HCT116 (cell line): ENCODE results near the gene GCNT2. TPM values are rescaled to one million over a fixed set of nuclear protein-coding genes. Genes with fewer than 3 reads are reported as not detected.
"Not testable (repeated sequence)": the region's sequence is repeated elsewhere in the genome, so short reads cannot be mapped to it uniquely, and the experiment has no call there.

ENCODE experiments used
- ATAC-seq: fragments of 200-7000 bp; cut with Tn5 transposase; 2 replicates; pipeline ENCODE4 v1.9.1; 2020; ENCODE audit warnings: mild to moderate bottlenecking, moderate library complexity
- BruUV-seq: library from RNA; stranded (reverse); fragments of 400-500 nt; replicated peaks from 2 replicates; lab custom pipeline; 2021; lab: Mats Ljungman, UMichigan
- CTCF ChIA-PET: fragments of 300-600 bp; sonication (Branson Sonifier 250); formaldehyde crosslinking; loops from one replicate; lab custom pipeline; 2021; ENCODE audit warnings: antibody characterized with exemption; lab: Charles Lee
- POLR2A ChIA-PET: fragments of 300-600, 350-600 bp; sonication (Branson Sonifier 250); formaldehyde crosslinking; loops from one replicate; lab custom pipeline; 2021; ENCODE audit warnings: antibody characterized with exemption; lab: Charles Lee
- RAD21 ChIA-PET, 2 experiments: fragments of 300-600 bp; sonication (Branson Sonifier 250); formaldehyde crosslinking; loops; one replicate each; lab custom pipeline; 2023; ENCODE audit warnings: low total read pairs in 2 of 2; ENCODE audit not compliant: uncharacterized antibody in 2 of 2, unreplicated experiment in 2 of 2, low non-redundant PET in 1 of 2; lab: Charles Lee
- DNase-seq: peaks from one replicate; pipeline ENCODE4 v3.0.0-alpha.2; 2010; ENCODE audit warnings: low read depth, low spot score
- H2AFZ ChIP-seq: fragments of 200-600 bp; shearing (Covaris generic), sonication (generic); 2 replicates; pipeline ENCODE4 v1.6.1; 2017; ENCODE audit warnings: low read depth, mixed run types, mixed read lengths, antibody characterized with exemption, low read length; ENCODE audit not compliant: poor library complexity, severe bottlenecking
- H3K27ac ChIP-seq: 2 replicates; pipeline ENCODE4 v1.5.1; 2012; ENCODE audit warnings: low read depth, low read length
- H3K27me3 ChIP-seq: fragments of 200-600 bp; sonication (generic); 2 replicates; pipeline ENCODE4 v1.6.1; 2016; ENCODE audit warnings: mixed run types, low read length, mixed read lengths; ENCODE audit not compliant: insufficient read depth
- H3K36me3 ChIP-seq, 2 experiments: fragments of 200-500 bp in 1 of 2; fragments of 200-600 bp in 1 of 2; sonication (Bioruptor generic) in 1 of 2; sonication (generic) in 1 of 2; 2 replicates each; pipeline versions ENCODE4 v1.5.1 to v1.6.1; 2014 to 2016; ENCODE audit warnings: low read length in 2 of 2, inconsistent platforms in 1 of 2, mixed read lengths in 1 of 2, mixed run types in 1 of 2; ENCODE audit not compliant: insufficient read depth in 2 of 2, control insufficient read depth in 1 of 2
- H3K4me1 ChIP-seq, 2 experiments: fragments of 200-600 bp in 1 of 2; sonication (generic) in 1 of 2; 2 replicates each; pipeline versions ENCODE4 v1.5.1 to v1.6.1; 2012 to 2017; ENCODE audit warnings: low read length in 2 of 2, inconsistent platforms in 1 of 2, mild to moderate bottlenecking in 1 of 2, mixed read lengths in 1 of 2, mixed run types in 1 of 2, moderate library complexity in 1 of 2; ENCODE audit not compliant: insufficient read depth in 2 of 2, control insufficient read depth in 1 of 2
- H3K4me2 ChIP-seq: fragments of 200-600 bp; sonication (generic); 2 replicates; pipeline ENCODE4 v1.6.1; 2017; ENCODE audit warnings: mixed run types, low read length, mixed read lengths
- H3K4me3 ChIP-seq, 2 experiments: fragments of 200-600 bp in 1 of 2; sonication (generic) in 1 of 2; replicated peaks in 1 of 2; 2 replicates each; pipeline ENCODE4 v1.5.1; 2011 to 2016; ENCODE audit warnings: low read length in 2 of 2, control low read depth in 1 of 2, low read depth in 1 of 2, mild to moderate bottlenecking in 1 of 2, mixed read lengths in 1 of 2, mixed run types in 1 of 2
- H3K79me2 ChIP-seq: fragments of 200-600 bp; sonication (generic); 2 replicates; pipeline ENCODE4 v1.6.1; 2017; ENCODE audit warnings: mild to moderate bottlenecking, mixed run types, low read length, moderate library complexity, mixed read lengths; ENCODE audit not compliant: insufficient read depth
- H3K9ac ChIP-seq: fragments of 200-600 bp; sonication (generic); 2 replicates; pipeline ENCODE4 v1.6.1; 2016; ENCODE audit warnings: low read length, mixed read lengths
- H3K9me2 ChIP-seq: fragments of 200-600 bp; sonication (generic), shearing (Covaris generic); 2 replicates; pipeline ENCODE4 v1.6.1; 2017; ENCODE audit warnings: mixed run types, mild to moderate bottlenecking, moderate library complexity; ENCODE audit not compliant: insufficient read depth
- H3K9me3 ChIP-seq, 2 experiments: fragments of 200-500 bp in 1 of 2; fragments of 200-600 bp in 1 of 2; sonication (Bioruptor generic) in 1 of 2; sonication (generic) in 1 of 2; 2 replicates each; pipeline ENCODE4 v1.6.1; 2014 to 2017; ENCODE audit warnings: low read length in 2 of 2, mixed read lengths in 2 of 2, inconsistent platforms in 1 of 2, low read depth in 1 of 2, mild to moderate bottlenecking in 1 of 2, mixed run types in 1 of 2, moderate library complexity in 1 of 2; ENCODE audit not compliant: control insufficient read depth in 1 of 2, insufficient read depth in 1 of 2
- H4K20me1 ChIP-seq: fragments of 200-600 bp; sonication (generic), shearing (Covaris generic); 2 replicates; pipeline ENCODE4 v1.6.1; 2017; ENCODE audit warnings: mixed run types, mild to moderate bottlenecking, moderate library complexity; ENCODE audit not compliant: insufficient read depth
- CBX3 ChIP-seq: IDR thresholded peaks from 2 replicates; pipeline ENCODE4 v1.6.1; 2012; ENCODE audit warnings: low read depth
- CEBPB ChIP-seq: IDR thresholded peaks from 2 replicates; pipeline ENCODE4 v1.6.1; 2012; ENCODE audit warnings: low read depth
- EZH2 ChIP-seq: fragments of 200-600 bp; sonication (generic); IDR thresholded peaks from 2 replicates; pipeline ENCODE4 v1.6.1; 2017; ENCODE audit warnings: antibody characterized with exemption, mixed run types
- EZH2phosphoT487 ChIP-seq: fragments of 200-600 bp; IDR thresholded peaks from 2 replicates; pipeline ENCODE4 v1.6.1; 2018; ENCODE audit warnings: antibody characterized with exemption, borderline replicate concordance
- POLR2A ChIP-seq: IDR thresholded peaks from 2 replicates; pipeline ENCODE4 v1.7.0; 2011; ENCODE audit warnings: borderline replicate concordance; ENCODE audit not compliant: insufficient read depth, insufficient read length; ENCODE audit errors: extremely low read depth
- POLR2AphosphoS5 ChIP-seq: IDR thresholded peaks from 2 replicates; pipeline ENCODE4 v1.6.1; 2011; ENCODE audit warnings: mild to moderate bottlenecking, low read depth, low read length, moderate library complexity
- REST ChIP-seq: IDR thresholded peaks from 2 replicates; pipeline ENCODE4 v1.6.1; 2012; ENCODE audit warnings: low read depth
- SIN3A ChIP-seq: IDR thresholded peaks from 2 replicates; pipeline ENCODE4 v1.6.1; 2012; ENCODE audit warnings: low read depth
- SP1 ChIP-seq: IDR thresholded peaks from 2 replicates; pipeline ENCODE4 v1.6.1; 2012; ENCODE audit warnings: low read depth
- TCF7L2 ChIP-seq: IDR thresholded peaks from 2 replicates; pipeline ENCODE4 v1.7.0; 2011; ENCODE audit warnings: borderline replicate concordance, inconsistent platforms; ENCODE audit not compliant: insufficient read depth, insufficient read length; ENCODE audit errors: extremely low read depth
- ZFX ChIP-seq: fragments of 450-650 bp; IDR thresholded peaks from 2 replicates; pipeline ENCODE4 v1.6.1; 2017
- intact Hi-C: fragments of 100-400 bp; cut with micrococcal nuclease; formaldehyde crosslinking; loops from 2 replicates; pipeline ENCODE4 v1.10.0; 2022
- total RNA-seq: library from RNA; stranded (reverse); gene quantifications from one replicate; pipeline ENCODE4 v1.2.1, GENCODE V29; 2021; ENCODE audit not compliant: unreplicated experiment
- TF ChIP-seq, protein P1 (sequence below): IDR thresholded peaks from 2 replicates; pipeline ENCODE4 v1.6.1; 2012

Gene GCNT2
- total RNA-seq, 1 experiment from 2014 or later: 0.74 TPM

- TF ChIP-seq REST: no peak
- TF ChIP-seq POLR2AphosphoS5: no peak
- TF ChIP-seq CBX3: no peak
- no peak for TF ChIP-seq POLR2A
- no peak for TF ChIP-seq TCF7L2
- no peak for TF ChIP-seq ZFX
- TF ChIP-seq, all 23 proteins: peak for 0
These were observed 92.6 kb downstream of the GCNT2 start (continued) for GRCh38 chr6:10613723-10614122.

- Histone ChIP-seq H3K4me2 (no peak overlapping the region), H3K4me3 (no peak overlapping the region), H3K27me3 (no peaks in the 10 kb centered on the region), H3K9me3 (no peaks in the 10 kb centered on the region), H3K27ac (no peak overlapping the region), H3K9ac (no peak overlapping the region), H3K9me2 (no peaks in the 10 kb centered on the region), H2AFZ (no peak overlapping the region), H3K79me2 (no peaks in the 10 kb centered on the region), H3K4me1 (no peaks in the 10 kb centered on the region), H4K20me1 (no peaks in the 10 kb centered on the region), H3K36me3 (no peaks in the 10 kb centered on the region)
- no peak for TF ChIP-seq EZH2phosphoT487
- no peak for TF ChIP-seq SIN3A
- TF ChIP-seq, protein P1, sequence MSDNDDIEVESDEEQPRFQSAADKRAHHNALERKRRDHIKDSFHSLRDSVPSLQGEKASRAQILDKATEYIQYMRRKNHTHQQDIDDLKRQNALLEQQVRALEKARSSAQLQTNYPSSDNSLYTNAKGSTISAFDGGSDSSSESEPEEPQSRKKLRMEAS: no peak
- no peak for TF ChIP-seq EZH2
- no peak for TF ChIP-seq SP1
- no peak for TF ChIP-seq TCF7L2
- no peak for TF ChIP-seq ZFX
- no peak for TF ChIP-seq CEBPB
- TF ChIP-seq CBX3: no peak
- ATAC-seq (no peak), DNase-seq (no peak)
- BruUV-seq: no TSS peak
- ChIA-PET CTCF (no interaction called here), POLR2A (no interaction called here), RAD21 (no interaction called here)
- intact Hi-C loops: no loop called here
These were observed 94.5 kb downstream of the GCNT2 start for GRCh38 chr6:10615675-10616074.

DNA sequence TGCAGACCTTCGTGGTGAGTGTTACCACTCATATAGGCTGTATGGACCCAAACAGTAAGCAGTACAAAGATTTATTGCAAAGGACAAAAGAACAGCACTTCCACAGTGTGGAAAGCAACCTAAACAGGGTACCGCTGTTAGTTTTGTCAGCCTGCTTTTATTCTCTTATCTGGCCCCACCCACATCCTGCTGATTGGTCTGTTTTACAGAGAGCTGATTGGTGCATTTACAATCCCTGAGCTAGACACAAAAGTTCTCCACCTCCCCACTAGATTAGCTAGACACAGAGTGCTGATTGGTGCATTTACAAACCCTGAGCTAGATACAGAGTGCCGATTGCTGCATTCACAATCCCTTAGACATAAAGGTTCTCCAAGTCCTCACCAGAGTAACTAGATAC, 95.1 kb downstream of the GCNT2 start:
- H3K27ac ChIP-seq, ATAC-seq, H2AFZ ChIP-seq, H3K4me3 ChIP-seq, DNase-seq, H3K36me3 ChIP-seq, H3K4me1 ChIP-seq, H3K4me2 ChIP-seq, H3K9me3 ChIP-seq, H3K9me2 ChIP-seq, BruUV-seq, H3K9ac ChIP-seq, RAD21 ChIA-PET, POLR2A ChIA-PET, CTCF ChIA-PET, H3K27me3 ChIP-seq, intact Hi-C loops, H3K79me2 ChIP-seq, H4K20me1 ChIP-seq: not testable (repeated sequence)
